Esophagus squamous epithelium (tissue), 5 donors: Measurements from ENCODE around the gene GSTT2B. TPM values are rescaled to one million over a fixed set of nuclear protein-coding genes. Genes with fewer than 3 reads are reported as not detected.
"Not testable (repeated sequence)": the region's sequence is repeated elsewhere in the genome, so short reads cannot be mapped to it uniquely, and the experiment has no call there.

Source experiments
- DNase-seq: peaks from one replicate; lab custom pipeline; 2025; lab: John Stamatoyannopoulos, UW
- H3K27ac ChIP-seq, 4 donors: fragments of 200-600 bp; sonication (generic); one replicate each; pipeline ENCODE4 v1.5.1; 2016 to 2019; ENCODE audit warnings: mild to moderate bottlenecking in 1 of 4
- H3K27me3 ChIP-seq, 4 donors: fragments of 200-600 bp; sonication (generic); 1 replicate in 3 of 4; 2 replicates in 1 of 4; pipeline versions ENCODE4 v1.5.1 to v1.6.0; 2017 to 2021; ENCODE audit warnings: antibody characterized with exemption in 1 of 4
- H3K36me3 ChIP-seq, 3 donors: fragments of 200-600 bp; sonication (generic); one replicate each; pipeline ENCODE4 v1.5.1; 2016 to 2019
- H3K4me1 ChIP-seq, 3 donors: fragments of 200-600 bp; sonication (generic); one replicate each; pipeline ENCODE4 v1.5.1; 2017 to 2019
- H3K4me3 ChIP-seq, 4 donors: fragments of 200-600 bp; sonication (generic); 1 replicate in 3 of 4; 2 replicates in 1 of 4; pipeline ENCODE4 v1.5.1; 2016 to 2019; ENCODE audit warnings: mild to moderate bottlenecking in 2 of 4, moderate library complexity in 1 of 4
- H3K9me3 ChIP-seq, 3 donors: fragments of 200-600 bp; sonication (generic); one replicate each; pipeline ENCODE4 v1.5.1; 2016 to 2019
- POLR2A ChIP-seq, 4 donors: fragments of 450-650 bp; IDR thresholded peaks; one replicate each; pipeline ENCODE4 v1.6.1; 2017; ENCODE audit warnings: antibody characterized with exemption in 4 of 4, mild to moderate bottlenecking in 4 of 4, moderate library complexity in 3 of 4
- WGBS, 2 donors: methylation state at CpG; one replicate each; pipeline ENCODE4 v1.1.5; 2018; 5-methylcytosine and 5-hydroxymethylcytosine counted together
- intact Hi-C: fragments of 100-400 bp; cut with DNase I; formaldehyde crosslinking; loops from one replicate; pipeline ENCODE4 v1.15.0; 2022
- total RNA-seq, 4 donors: library from RNA; depleted of rRNA; stranded (reverse); fragments of >200 nt; gene quantifications; one replicate each; pipeline ENCODE4 v1.1.0, GENCODE V29; 2016
- TF ChIP-seq, protein P1 (sequence below), 6 experiments: fragments of 450-650 bp in 4 of 6; fragments of 200-600 bp in 2 of 6; sonication (generic) in 2 of 6; IDR thresholded peaks; one replicate each; pipeline ENCODE4 v1.5.1; 2016 to 2019; ENCODE audit warnings: antibody characterized with exemption in 6 of 6, mild to moderate bottlenecking in 4 of 6, moderate library complexity in 4 of 6
- donor health status: DM: yes; HTN: yes; CAD: no.

GSTT2B gene
- total RNA-seq, 4 donors from 2014 or later = 3.1 to 9.9 TPM; not detected in 2

GRCh38 chr22:23970816-23971486 is 10.0 kb upstream of the GSTT2B start:
- no peak for TF ChIP-seq POLR2A (IDR thresholded peaks at IDR 0.05)
- TF ChIP-seq, protein P1, sequence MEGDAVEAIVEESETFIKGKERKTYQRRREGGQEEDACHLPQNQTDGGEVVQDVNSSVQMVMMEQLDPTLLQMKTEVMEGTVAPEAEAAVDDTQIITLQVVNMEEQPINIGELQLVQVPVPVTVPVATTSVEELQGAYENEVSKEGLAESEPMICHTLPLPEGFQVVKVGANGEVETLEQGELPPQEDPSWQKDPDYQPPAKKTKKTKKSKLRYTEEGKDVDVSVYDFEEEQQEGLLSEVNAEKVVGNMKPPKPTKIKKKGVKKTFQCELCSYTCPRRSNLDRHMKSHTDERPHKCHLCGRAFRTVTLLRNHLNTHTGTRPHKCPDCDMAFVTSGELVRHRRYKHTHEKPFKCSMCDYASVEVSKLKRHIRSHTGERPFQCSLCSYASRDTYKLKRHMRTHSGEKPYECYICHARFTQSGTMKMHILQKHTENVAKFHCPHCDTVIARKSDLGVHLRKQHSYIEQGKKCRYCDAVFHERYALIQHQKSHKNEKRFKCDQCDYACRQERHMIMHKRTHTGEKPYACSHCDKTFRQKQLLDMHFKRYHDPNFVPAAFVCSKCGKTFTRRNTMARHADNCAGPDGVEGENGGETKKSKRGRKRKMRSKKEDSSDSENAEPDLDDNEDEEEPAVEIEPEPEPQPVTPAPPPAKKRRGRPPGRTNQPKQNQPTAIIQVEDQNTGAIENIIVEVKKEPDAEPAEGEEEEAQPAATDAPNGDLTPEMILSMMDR (IDR thresholded peaks at IDR 0.05) = no peak
- Histone ChIP-seq H3K36me3 (peaks cover 5 to 30% (median 7%) of the 10 kb centered on the region in 3 donors), H3K4me1 (peaks cover 0 to 26% (median 0%) of the 10 kb centered on the region in 3 donors), H3K27me3 (no peaks in the 10 kb centered on the region), H3K9me3 (no peaks in the 10 kb centered on the region), H3K27ac (no peak overlapping the region), H3K4me3 (no peak overlapping the region)
- 75 to 94% methylated on average over 2 to 3 of the region's 6 CpGs for WGBS, 2 donors
- DNase-seq = no peak
- intact Hi-C loops = loop anchor here (5.0 kb wide), 1 partner anchor 44 kb away; no protein-coding TSS in a partner anchor

- Histone ChIP-seq H3K4me1 (peaks cover 0 to 26% (median 0%) of the 10 kb centered on the region in 3 donors), H3K9me3 (no peaks in the 10 kb centered on the region), H3K27me3 (no peaks in the 10 kb centered on the region), H3K4me3 (no peak overlapping the region), H3K27ac (no peak overlapping the region), H3K36me3 (peaks cover 5 to 30% (median 7%) of the 10 kb centered on the region in 3 donors)
- WGBS, 2 donors = 83% methylated on average over 5 of the region's 5 CpGs
- TF ChIP-seq POLR2A (IDR thresholded peaks at IDR 0.05) = no peak
- TF ChIP-seq, protein P1 (IDR thresholded peaks at IDR 0.05) = no peak
- intact Hi-C loops = loop anchor here (5.0 kb wide), 1 partner anchor 43 kb away; no protein-coding TSS in a partner anchor
- no peak for DNase-seq
Measured at GRCh38 chr22:23970201-23970641, 9.2 kb upstream of the GSTT2B start.

- H3K36me3 ChIP-seq = peaks cover 5 to 30% (median 7%) of the 10 kb centered on the region in 3 donors
- DNase-seq = no peak
- TF ChIP-seq, protein P1 (IDR thresholded peaks at IDR 0.05) = no peak
- TF ChIP-seq POLR2A (IDR thresholded peaks at IDR 0.05) = no peak
- H3K27ac ChIP-seq = no peak overlapping the region
- WGBS, 2 donors = 96 to 100% methylated on average over 1 to 3 of the region's 3 CpGs
- H3K4me3 ChIP-seq = no peak overlapping the region
- peaks cover 0 to 26% (median 0%) of the 10 kb centered on the region in 3 donors for H3K4me1 ChIP-seq
- intact Hi-C loops = no loop called here
- H3K9me3 ChIP-seq = no peaks in the 10 kb centered on the region
- H3K27me3 ChIP-seq = no peaks in the 10 kb centered on the region
Measured at GRCh38 chr22:23969071-23969470, 8.1 kb upstream of the GSTT2B start.

- intact Hi-C loops, H3K27ac ChIP-seq, H3K27me3 ChIP-seq, H3K4me3 ChIP-seq, DNase-seq, H3K9me3 ChIP-seq: not testable (repeated sequence)
- no CpG with 5 or more reads among the region's 30 CpGs for WGBS, 2 donors
- peaks cover 1 to 26% (median 7%) of the 10 kb centered on the region in 3 donors for H3K36me3 ChIP-seq
- peaks cover 0 to 22% (median 0%) of the 10 kb centered on the region in 3 donors for H3K4me1 ChIP-seq
Measured at GRCh38 chr22:23966568-23966967, 5.6 kb upstream of the GSTT2B start, which contains the start of gene DDTL. Gene DDTL (plus strand): TSS chr22:23966888. CDS start chr22:23966915, 27 bp downstream.

DNA sequence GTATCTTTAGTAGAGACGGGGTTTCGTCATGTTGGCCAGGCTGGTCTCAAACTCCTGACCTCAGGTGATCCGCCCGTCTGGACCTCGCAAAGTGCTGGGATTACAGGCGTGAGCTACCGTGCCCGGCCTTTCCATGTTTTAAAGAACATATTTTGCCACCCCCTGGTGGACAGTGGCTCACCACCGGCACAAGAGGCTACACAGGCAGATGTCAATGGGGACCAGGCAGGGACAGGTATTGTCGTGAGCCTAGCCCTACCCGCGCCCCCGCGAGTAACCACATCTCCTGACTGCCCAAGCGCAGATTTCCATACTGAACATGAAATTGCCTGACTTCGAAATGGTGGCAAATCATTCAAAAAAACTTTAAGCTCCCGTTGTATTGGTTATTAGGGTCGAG is 5.1 kb upstream of the GSTT2B start:
- Histone ChIP-seq H3K36me3 (peaks cover 0 to 21% (median 5%) of the 10 kb centered on the region in 3 donors), H3K4me1 (peaks cover 0 to 17% (median 0%) of the 10 kb centered on the region in 3 donors)
- H3K9me3 ChIP-seq, H3K27me3 ChIP-seq, H3K4me3 ChIP-seq, H3K27ac ChIP-seq, DNase-seq, intact Hi-C loops: not testable (repeated sequence)
- no CpG with 5 or more reads among the region's 18 CpGs for WGBS, 2 donors

DNA sequence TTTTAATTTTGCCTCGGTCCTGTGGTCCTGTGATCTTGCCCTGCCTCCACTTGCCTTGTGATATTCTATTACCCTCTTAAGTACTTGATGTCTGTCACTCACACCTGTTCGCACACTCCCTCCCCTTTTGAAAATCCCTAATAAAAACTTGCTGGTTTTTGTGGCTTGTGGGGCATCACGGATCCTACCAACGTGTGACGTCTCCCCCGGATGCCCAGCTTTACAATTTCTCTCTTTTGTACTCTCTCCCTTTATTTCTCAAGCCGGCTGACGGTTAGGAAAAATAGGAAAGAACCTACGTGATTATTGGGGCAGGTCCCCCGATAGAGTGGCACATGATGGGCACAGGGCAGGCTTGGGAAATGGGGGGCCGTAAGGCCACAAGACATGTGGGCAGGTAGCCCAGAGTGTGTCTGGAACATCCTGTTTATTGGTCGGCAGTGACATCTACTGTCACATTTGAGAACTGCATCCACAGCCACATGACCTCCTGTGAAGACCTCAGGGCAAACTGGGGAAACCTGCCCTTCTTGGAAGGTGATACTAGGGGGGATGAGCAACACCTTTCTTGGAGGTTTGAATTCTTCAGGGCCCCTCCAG is 4.6 kb downstream of the GSTT2B start:
- H3K9me3 ChIP-seq, H3K36me3 ChIP-seq, DNase-seq, H3K4me3 ChIP-seq, intact Hi-C loops, H3K27ac ChIP-seq, H3K27me3 ChIP-seq: not testable (repeated sequence)
- H3K4me1 ChIP-seq = peaks cover 0 to 12% (median 0%) of the 10 kb centered on the region in 3 donors
- TF ChIP-seq, protein P1 (IDR thresholded peaks at IDR 0.05) = peak; percentile 69 to 90 (median 88)
- 17 to 19% methylated on average over 11 to 12 of the region's 12 CpGs for WGBS, 2 donors

DNA sequence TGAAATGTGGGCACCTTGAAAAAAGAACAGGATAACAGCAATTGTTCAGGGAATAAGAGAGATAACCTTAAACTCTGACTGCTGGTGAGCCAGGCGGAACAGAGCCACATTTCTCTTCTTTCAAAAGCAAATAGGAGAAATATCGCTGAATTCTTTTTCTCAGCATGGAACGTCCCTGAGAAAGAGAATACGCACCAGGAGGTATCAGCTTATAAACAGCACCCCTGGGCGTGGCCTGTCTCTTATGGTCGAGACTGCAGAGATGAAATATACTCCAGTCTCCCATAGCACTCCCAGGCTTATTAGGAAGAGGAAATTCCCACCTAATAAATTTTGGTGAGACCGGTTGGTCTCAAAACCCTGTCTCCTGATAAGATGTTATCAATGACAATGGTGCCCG is 5.1 kb downstream of the GSTT2B start:
- H3K9me3 ChIP-seq, H3K36me3 ChIP-seq, H3K27ac ChIP-seq, H3K4me3 ChIP-seq, intact Hi-C loops, H3K27me3 ChIP-seq, DNase-seq: not testable (repeated sequence)
- WGBS, 2 donors = 74 to 76% methylated on average over 7 of the region's 8 CpGs
- peaks cover 0 to 12% (median 0%) of the 10 kb centered on the region in 3 donors for H3K4me1 ChIP-seq

- DNase-seq, H3K9me3 ChIP-seq, intact Hi-C loops, H3K27me3 ChIP-seq, H3K4me3 ChIP-seq, H3K27ac ChIP-seq, H3K4me1 ChIP-seq, H3K36me3 ChIP-seq: not testable (repeated sequence)
- WGBS, 2 donors = 80 to 89% methylated on average over 3 to 5 of the region's 6 CpGs
Measured at GRCh38 chr22:23954991-23955305, 6.0 kb downstream of the GSTT2B start.
